SK-N-SH treated with all-trans-retinoic acid at 6 μM for 48 hours (cell line): ENCODE results near the gene KATNAL1.

Source experiments
- ATAC-seq: fragments of 200-7000 bp; cut with Tn5 transposase; 3 replicates; pipeline ENCODE4 v1.9.1; 2020; ENCODE audit warnings: mild to moderate bottlenecking, moderate library complexity
- ARNTL ChIP-seq: fragments of 450-650 bp; formaldehyde crosslinking; IDR thresholded peaks from 2 replicates; pipeline ENCODE4 v1.5.0; 2020; ENCODE audit warnings: low read depth, mild to moderate bottlenecking, moderate library complexity, borderline replicate concordance
- BACH2 ChIP-seq: fragments of 250-450 bp; sonication (Bioruptor Pico); IDR thresholded peaks from 2 replicates; pipeline ENCODE4 v1.9.0; 2021; ENCODE audit warnings: mild to moderate bottlenecking, borderline replicate concordance
- CSDC2 ChIP-seq: fragments of 250-450 bp; sonication (Bioruptor Pico); IDR thresholded peaks from 2 replicates; pipeline ENCODE4 v1.5.0; 2020; ENCODE audit warnings: mild to moderate bottlenecking, moderate library complexity
- ESRRG ChIP-seq: fragments of 250-450 bp; sonication (Bioruptor Pico); IDR thresholded peaks from 2 replicates; pipeline ENCODE4 v1.6.1; 2021; ENCODE audit warnings: mild to moderate bottlenecking
- ISL1 ChIP-seq: fragments of 250-450 bp; sonication (Bioruptor Pico); IDR thresholded peaks from 2 replicates; pipeline ENCODE4 v2.1.2; 2022; ENCODE audit warnings: mild to moderate bottlenecking, moderate library complexity
- OSR1 ChIP-seq: fragments of 250-450 bp; sonication (Bioruptor Pico); IDR thresholded peaks from 2 replicates; pipeline ENCODE4 v1.8.0; 2022; ENCODE audit warnings: moderate library complexity, mild to moderate bottlenecking, inconsistent platforms
- PPARA ChIP-seq: fragments of 250-450 bp; sonication (Bioruptor Pico); IDR thresholded peaks from 2 replicates; pipeline ENCODE4 v1.5.0; 2020; ENCODE audit warnings: mild to moderate bottlenecking, borderline replicate concordance
- RARB ChIP-seq: fragments of 250-450 bp; sonication (Bioruptor Pico); IDR thresholded peaks from 2 replicates; pipeline ENCODE4 v1.8.0; 2021; ENCODE audit warnings: mild to moderate bottlenecking, moderate library complexity
- SNAI2 ChIP-seq: fragments of 250-450 bp; sonication (Bioruptor Pico); IDR thresholded peaks from 2 replicates; pipeline ENCODE4 v1.5.0; 2020; ENCODE audit warnings: mild to moderate bottlenecking, moderate library complexity
- TCF4 ChIP-seq: fragments of 250-450 bp; sonication (Bioruptor Pico); IDR thresholded peaks from 2 replicates; pipeline ENCODE4 v1.8.0; 2021; ENCODE audit warnings: mild to moderate bottlenecking, moderate library complexity, borderline replicate concordance
- TOX ChIP-seq: fragments of 250-450 bp; sonication (Bioruptor Pico); IDR thresholded peaks from 2 replicates; pipeline ENCODE4 v1.8.0; 2021; ENCODE audit warnings: mild to moderate bottlenecking, moderate library complexity, borderline replicate concordance
- ZC3H10 ChIP-seq: fragments of 250-450 bp; sonication (Bioruptor Pico); IDR thresholded peaks from 2 replicates; pipeline ENCODE4 v1.5.1; 2021; ENCODE audit warnings: mild to moderate bottlenecking, moderate library complexity
- ZFP3 ChIP-seq: fragments of 250-450 bp; sonication (Bioruptor Pico); IDR thresholded peaks from 2 replicates; pipeline ENCODE4 v1.5.0; 2020; ENCODE audit warnings: mild to moderate bottlenecking, moderate library complexity
- ZNF565 ChIP-seq: fragments of 450-650 bp; formaldehyde crosslinking; conservative IDR thresholded peaks from 2 replicates; pipeline ENCODE4 v1.5.0; 2020; ENCODE audit warnings: low read depth, mild to moderate bottlenecking, moderate library complexity
- ZNF70 ChIP-seq: fragments of 450-650 bp; formaldehyde crosslinking; IDR thresholded peaks from 2 replicates; pipeline ENCODE4 v1.5.0; 2020; ENCODE audit warnings: mild to moderate bottlenecking, moderate library complexity
- ZNF8 ChIP-seq: fragments of 450-650 bp; formaldehyde crosslinking; IDR thresholded peaks from 2 replicates; pipeline ENCODE4 v1.5.0; 2020; ENCODE audit warnings: mild to moderate bottlenecking, moderate library complexity
- TF ChIP-seq, protein P1 (sequence below): fragments of 250-450 bp; sonication (Bioruptor Pico); IDR thresholded peaks from 2 replicates; pipeline ENCODE4 v1.5.1; 2021; ENCODE audit warnings: mild to moderate bottlenecking, moderate library complexity
- TF ChIP-seq, protein P2 (sequence below): fragments of 250-450 bp; sonication (Bioruptor Pico); IDR thresholded peaks from 2 replicates; pipeline ENCODE4 v1.5.1; 2020; ENCODE audit warnings: low read depth, mild to moderate bottlenecking, moderate library complexity
- TF ChIP-seq, protein P3 (sequence below): fragments of 250-450 bp; sonication (Bioruptor Pico); IDR thresholded peaks from 2 replicates; pipeline ENCODE4 v1.5.0; 2020; ENCODE audit warnings: mild to moderate bottlenecking, moderate library complexity
- TF ChIP-seq, protein P4 (sequence below): fragments of 250-450 bp; sonication (Bioruptor Pico); IDR thresholded peaks from 2 replicates; pipeline ENCODE4 v1.8.0; 2021; ENCODE audit warnings: low read depth, mild to moderate bottlenecking, moderate library complexity, borderline replicate concordance
- TF ChIP-seq, protein P5 (sequence below): fragments of 250-450 bp; sonication (Bioruptor Pico); IDR thresholded peaks from 2 replicates; pipeline ENCODE4 v1.8.0; 2020; ENCODE audit warnings: mild to moderate bottlenecking, moderate library complexity, borderline replicate concordance

KATNAL1 gene

DNA sequence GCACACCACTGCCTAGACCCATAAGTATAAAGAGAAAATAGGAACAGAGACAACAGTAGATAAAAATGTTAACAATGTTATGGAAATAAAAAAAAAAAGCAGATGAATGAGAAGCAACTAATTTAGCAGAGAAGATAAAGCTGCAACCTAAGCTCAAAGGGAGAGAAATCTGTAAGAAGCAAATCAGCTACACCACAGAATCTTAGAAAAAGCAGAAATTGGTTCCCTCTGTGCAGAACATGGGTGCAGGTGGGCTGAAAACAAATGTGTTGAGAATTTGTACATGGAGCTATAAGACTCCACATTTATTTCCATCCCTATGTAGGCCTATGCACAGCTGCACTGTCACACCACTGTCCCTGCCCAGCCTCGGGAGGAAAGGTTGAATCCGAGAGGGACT, 44.8 kb upstream of the KATNAL1 start (continued):
- TF ChIP-seq, protein P1, sequence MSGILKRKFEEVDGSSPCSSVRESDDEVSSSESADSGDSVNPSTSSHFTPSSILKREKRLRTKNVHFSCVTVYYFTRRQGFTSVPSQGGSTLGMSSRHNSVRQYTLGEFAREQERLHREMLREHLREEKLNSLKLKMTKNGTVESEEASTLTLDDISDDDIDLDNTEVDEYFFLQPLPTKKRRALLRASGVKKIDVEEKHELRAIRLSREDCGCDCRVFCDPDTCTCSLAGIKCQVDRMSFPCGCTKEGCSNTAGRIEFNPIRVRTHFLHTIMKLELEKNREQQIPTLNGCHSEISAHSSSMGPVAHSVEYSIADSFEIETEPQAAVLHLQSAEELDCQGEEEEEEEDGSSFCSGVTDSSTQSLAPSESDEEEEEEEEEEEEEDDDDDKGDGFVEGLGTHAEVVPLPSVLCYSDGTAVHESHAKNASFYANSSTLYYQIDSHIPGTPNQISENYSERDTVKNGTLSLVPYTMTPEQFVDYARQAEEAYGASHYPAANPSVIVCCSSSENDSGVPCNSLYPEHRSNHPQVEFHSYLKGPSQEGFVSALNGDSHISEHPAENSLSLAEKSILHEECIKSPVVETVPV (CRISPR knock-in tag), result no peak

DNA sequence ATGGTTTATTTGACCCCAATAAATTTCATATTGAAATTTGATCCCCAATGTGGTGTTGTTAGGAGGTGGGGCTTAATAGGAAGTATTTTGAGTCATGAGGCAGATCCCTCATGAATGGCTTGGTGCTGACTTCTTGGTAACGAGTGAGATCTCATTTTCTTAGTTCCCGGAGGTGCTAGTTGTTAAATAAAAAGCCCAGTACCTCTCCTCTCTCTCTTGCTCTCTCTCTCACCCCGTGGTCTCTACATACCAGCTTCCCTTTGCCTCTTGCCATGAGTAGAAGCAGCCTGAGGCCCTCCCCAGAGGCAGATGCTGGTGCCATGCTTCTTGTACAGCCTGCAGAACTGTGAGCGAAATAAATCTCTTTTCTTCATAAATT, 39.4 kb upstream of the KATNAL1 start:
- TF ChIP-seq, protein P2, sequence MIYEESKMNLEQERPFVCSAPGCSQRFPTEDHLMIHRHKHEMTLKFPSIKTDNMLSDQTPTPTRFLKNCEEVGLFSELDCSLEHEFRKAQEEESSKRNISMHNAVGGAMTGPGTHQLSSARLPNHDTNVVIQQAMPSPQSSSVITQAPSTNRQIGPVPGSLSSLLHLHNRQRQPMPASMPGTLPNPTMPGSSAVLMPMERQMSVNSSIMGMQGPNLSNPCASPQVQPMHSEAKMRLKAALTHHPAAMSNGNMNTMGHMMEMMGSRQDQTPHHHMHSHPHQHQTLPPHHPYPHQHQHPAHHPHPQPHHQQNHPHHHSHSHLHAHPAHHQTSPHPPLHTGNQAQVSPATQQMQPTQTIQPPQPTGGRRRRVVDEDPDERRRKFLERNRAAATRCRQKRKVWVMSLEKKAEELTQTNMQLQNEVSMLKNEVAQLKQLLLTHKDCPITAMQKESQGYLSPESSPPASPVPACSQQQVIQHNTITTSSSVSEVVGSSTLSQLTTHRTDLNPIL (CRISPR knock-in tag), result no peak
- TF ChIP-seq ZNF70 (no peak), SNAI2 (no peak), BACH2 (CRISPR knock-in tag) (no peak), ZNF8 (CRISPR knock-in tag) (no peak), ZC3H10 (CRISPR knock-in tag) (no peak), CSDC2 (no peak), ARNTL (CRISPR knock-in tag) (no peak), ZFP3 (no peak), ISL1 (CRISPR knock-in tag) (no peak)
- TF ChIP-seq, protein P1 (CRISPR knock-in tag), result no peak
- TF ChIP-seq, protein P3, sequence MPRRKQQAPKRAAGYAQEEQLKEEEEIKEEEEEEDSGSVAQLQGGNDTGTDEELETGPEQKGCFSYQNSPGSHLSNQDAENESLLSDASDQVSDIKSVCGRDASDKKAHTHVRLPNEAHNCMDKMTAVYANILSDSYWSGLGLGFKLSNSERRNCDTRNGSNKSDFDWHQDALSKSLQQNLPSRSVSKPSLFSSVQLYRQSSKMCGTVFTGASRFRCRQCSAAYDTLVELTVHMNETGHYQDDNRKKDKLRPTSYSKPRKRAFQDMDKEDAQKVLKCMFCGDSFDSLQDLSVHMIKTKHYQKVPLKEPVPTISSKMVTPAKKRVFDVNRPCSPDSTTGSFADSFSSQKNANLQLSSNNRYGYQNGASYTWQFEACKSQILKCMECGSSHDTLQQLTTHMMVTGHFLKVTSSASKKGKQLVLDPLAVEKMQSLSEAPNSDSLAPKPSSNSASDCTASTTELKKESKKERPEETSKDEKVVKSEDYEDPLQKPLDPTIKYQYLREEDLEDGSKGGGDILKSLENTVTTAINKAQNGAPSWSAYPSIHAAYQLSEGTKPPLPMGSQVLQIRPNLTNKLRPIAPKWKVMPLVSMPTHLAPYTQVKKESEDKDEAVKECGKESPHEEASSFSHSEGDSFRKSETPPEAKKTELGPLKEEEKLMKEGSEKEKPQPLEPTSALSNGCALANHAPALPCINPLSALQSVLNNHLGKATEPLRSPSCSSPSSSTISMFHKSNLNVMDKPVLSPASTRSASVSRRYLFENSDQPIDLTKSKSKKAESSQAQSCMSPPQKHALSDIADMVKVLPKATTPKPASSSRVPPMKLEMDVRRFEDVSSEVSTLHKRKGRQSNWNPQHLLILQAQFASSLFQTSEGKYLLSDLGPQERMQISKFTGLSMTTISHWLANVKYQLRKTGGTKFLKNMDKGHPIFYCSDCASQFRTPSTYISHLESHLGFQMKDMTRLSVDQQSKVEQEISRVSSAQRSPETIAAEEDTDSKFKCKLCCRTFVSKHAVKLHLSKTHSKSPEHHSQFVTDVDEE, result no peak
- no peak for ATAC-seq

DNA sequence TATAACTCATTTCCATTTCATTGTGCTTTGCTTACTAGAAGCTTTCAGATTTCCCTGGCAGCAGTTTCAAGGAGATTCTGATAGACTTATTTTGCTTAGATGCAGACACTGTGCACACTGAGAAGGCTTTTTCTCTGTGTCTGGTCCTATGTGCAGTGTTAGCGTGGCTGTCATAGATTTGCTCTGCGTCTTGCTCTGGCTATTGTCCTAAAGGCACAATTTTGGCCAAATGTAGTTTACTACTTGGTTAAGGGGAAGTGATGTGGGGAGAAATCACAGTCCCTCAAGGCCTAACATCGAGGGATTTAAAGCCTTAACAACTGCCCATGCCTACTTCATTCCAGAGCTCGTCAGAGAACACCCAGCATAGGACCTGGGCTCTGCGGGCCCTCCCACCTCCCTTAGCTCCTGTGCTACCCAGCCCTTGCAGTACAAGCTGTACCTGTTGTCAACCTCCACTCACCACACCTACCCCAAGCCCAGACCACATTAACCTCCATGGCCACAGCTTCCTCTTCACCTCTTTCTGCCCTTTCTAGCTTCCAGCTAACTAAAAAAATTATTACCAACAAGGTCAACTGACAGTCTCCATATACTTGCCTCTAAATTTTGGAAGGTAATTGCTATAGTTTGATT, 38.9 kb upstream of the KATNAL1 start:
- TF ChIP-seq TOX (no peak), SNAI2 (no peak), ISL1 (CRISPR knock-in tag) (no peak), RARB (CRISPR knock-in tag) (no peak), ZFP3 (no peak), OSR1 (CRISPR knock-in tag) (no peak), PPARA (no peak), CSDC2 (no peak), ARNTL (CRISPR knock-in tag) (no peak), ZNF8 (CRISPR knock-in tag) (no peak), ESRRG (CRISPR knock-in tag) (no peak), BACH2 (CRISPR knock-in tag) (no peak), TCF4 (CRISPR knock-in tag) (no peak), ZNF565 (CRISPR knock-in tag) (no peak), ZNF70 (no peak)
- TF ChIP-seq, protein P3, result no peak
- TF ChIP-seq, protein P4, sequence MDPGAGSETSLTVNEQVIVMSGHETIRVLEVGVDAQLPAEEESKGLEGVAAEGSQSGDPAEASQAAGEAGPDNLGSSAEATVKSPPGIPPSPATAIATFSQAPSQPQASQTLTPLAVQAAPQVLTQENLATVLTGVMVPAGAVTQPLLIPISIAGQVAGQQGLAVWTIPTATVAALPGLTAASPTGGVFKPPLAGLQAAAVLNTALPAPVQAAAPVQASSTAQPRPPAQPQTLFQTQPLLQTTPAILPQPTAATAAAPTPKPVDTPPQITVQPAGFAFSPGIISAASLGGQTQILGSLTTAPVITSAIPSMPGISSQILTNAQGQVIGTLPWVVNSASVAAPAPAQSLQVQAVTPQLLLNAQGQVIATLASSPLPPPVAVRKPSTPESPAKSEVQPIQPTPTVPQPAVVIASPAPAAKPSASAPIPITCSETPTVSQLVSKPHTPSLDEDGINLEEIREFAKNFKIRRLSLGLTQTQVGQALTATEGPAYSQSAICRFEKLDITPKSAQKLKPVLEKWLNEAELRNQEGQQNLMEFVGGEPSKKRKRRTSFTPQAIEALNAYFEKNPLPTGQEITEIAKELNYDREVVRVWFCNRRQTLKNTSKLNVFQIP (CRISPR knock-in tag), result no peak
- TF ChIP-seq, protein P5, sequence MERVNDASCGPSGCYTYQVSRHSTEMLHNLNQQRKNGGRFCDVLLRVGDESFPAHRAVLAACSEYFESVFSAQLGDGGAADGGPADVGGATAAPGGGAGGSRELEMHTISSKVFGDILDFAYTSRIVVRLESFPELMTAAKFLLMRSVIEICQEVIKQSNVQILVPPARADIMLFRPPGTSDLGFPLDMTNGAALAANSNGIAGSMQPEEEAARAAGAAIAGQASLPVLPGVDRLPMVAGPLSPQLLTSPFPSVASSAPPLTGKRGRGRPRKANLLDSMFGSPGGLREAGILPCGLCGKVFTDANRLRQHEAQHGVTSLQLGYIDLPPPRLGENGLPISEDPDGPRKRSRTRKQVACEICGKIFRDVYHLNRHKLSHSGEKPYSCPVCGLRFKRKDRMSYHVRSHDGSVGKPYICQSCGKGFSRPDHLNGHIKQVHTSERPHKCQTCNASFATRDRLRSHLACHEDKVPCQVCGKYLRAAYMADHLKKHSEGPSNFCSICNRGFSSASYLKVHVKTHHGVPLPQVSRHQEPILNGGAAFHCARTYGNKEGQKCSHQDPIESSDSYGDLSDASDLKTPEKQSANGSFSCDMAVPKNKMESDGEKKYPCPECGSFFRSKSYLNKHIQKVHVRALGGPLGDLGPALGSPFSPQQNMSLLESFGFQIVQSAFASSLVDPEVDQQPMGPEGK, result no peak
- TF ChIP-seq, protein P1 (CRISPR knock-in tag), result no peak
- ATAC-seq, result no peak
